Anterior cingulate cortex (tissue), 58 donors: ENCODE measurements around the gene RMDN3.

Experiments
- DNase-seq, 58 donors: peaks; one replicate each; lab custom pipeline; 2025; lab: John Stamatoyannopoulos, UW

Gene RMDN3

DNA sequence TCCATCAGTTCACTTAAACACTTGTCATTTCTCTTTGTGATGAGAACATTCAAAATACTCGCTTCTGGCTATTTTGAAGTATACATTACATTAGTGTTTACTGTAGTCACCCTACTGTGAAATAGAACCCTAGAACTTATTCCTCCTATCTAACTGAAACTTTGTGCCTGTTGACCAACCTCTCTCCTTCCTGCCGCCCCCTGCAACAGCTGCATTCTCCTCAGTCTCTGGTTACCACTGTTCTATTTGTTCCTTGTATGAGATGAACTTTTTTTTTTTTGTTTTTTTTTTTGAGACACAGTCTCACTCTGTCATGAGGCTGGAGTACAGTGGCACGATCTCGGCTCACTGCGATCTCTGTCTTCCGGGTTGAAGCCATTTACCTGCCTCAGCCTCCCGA, 57.1 kb downstream of the RMDN3 start:
- no peak for DNase-seq

DNA sequence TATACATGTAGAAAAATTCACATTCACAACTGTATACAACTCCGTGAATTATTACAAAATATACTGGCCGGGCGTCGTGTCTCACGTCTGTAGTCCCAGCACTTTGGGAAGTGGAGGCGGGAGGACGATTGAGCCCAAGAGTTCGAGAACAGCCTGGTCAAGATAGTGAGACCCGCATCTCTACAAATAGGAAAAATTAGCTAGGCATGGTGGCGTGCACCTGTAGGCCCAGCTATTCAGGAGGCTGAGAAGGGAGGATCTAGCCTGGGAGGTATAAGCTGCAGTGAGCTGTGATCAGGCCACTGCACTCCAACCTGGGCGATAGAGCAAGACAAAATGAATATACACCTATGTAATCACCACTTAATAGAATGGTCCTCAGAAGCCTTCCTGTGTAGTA, 58.8 kb downstream of the RMDN3 start:
- DNase-seq: no peak

DNA sequence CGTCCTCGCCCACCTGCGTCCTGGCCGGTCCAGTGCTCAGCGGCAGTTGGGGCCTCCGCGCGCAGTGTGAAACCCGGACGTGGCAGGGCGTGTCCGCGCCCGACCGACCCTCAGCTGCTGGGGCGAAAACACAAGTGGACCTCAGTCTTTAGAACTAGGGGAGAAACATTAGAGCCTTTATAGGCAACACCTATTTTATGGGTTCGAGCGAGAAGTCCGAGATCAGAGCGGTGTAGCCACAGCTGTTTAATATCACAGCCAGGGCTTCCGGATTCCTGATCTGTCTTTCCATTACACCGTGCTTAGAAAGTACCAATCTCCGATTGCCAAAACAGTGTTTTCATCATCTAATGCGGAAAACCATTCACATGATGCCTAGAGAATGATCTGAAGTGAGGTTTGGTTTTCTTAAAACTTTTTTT, 59.6 kb downstream of the RMDN3 start:
- peak in 1 of 58 donors; percentile 30 for DNase-seq

DNA sequence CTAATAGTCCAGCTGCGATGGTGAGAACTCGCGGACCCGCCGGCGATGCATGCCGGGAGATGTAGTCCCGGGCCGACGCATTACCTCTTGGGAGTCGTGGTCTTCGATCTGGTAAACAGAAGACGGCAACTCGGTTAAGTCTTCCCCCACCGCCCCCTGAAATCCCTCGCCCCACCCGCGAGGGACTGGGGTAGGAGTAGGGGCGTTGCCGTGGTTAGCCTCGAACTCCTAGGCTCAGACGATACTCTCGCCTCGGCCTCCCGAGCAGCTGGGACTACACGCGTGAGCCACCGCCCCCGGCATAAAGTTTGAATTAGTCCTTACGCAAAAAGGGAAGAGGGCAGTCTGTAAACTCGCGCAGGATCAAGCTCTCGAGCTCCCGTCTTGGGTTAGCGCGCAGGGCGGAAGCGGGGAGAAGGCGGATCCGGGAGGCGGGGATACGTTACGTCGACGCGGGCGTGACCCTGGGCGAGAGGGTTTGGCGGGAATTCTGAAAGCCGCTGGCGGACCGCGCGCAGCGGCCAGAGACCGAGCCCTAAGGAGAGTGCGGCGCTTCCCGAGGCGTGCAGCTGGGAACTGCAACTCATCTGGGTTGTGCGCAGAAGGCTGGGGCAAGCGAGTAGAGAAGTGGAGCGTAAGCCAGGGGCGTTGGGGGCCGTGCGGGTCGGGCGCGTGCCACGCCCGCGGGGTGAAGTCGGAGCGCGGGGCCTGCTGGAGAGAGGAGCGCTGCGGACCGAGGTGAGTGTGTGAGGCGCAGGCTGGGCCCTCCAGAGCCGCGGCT, 60.2 kb downstream of the RMDN3 start, which contains the start of gene RAD51:
Gene RAD51 (plus strand): TSS at position 487 of the 781 bp plus-strand sequence. CDS start 3,585 bp downstream, outside the sequence.
- peak; percentile 48 to 92 (median 82) for DNase-seq

DNA sequence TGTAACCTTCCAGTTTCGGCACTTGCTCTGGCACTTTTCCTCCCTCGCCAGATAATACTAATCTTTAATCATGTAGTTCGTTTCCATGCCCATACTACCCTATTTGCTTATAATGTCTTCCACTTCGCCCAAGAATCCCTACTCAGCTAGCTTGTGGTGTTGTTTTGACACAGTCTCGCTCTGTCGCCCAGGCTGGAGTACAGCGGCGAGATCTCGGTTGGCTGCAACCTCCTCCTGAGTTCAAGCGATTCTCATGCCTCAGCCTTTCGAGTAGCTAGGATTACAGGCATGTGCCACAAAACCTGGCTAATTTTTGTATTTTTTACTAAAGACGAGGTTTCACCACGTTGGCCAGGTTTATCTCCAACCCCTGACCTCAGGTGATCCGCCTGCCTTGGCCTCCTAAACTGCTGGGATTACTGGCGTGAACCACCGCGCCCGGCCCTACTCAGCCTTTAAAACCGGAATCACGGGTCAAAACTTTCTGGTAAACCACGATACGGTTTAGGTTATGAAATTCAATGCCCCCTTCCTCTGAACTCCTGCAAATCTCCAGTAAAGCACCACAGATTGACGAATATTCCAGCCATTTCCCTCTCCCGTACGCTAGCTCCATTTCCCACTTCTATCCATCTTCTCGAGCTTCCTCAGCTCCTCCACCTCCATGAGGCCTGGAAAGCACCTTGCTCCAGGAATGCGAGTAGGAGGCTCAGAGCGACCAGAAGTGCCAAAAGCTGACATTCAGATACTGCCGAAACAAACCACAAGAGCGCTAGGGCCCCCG, 61.0 kb downstream of the RMDN3 start:
- no peak for DNase-seq

DNA sequence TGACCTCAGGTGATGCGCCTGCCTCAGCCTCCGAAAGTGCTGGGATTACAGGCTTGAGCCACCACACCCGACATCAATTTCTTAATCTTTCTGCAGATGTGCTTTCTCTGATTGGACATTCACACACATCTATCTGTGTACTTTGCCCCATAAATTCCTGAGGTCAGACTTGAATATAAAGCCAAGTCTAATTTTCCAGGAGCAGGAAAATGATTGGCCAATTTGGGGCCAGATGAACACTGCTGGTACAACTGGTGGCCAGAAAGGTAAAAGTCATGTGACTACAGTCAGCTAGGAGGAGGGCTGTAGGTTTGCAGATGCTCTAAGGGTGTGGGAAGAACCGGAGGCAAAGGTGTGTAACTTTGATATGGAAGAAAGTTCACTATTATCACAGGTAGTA, 63.3 kb downstream of the RMDN3 start:
- no peak for DNase-seq

DNA sequence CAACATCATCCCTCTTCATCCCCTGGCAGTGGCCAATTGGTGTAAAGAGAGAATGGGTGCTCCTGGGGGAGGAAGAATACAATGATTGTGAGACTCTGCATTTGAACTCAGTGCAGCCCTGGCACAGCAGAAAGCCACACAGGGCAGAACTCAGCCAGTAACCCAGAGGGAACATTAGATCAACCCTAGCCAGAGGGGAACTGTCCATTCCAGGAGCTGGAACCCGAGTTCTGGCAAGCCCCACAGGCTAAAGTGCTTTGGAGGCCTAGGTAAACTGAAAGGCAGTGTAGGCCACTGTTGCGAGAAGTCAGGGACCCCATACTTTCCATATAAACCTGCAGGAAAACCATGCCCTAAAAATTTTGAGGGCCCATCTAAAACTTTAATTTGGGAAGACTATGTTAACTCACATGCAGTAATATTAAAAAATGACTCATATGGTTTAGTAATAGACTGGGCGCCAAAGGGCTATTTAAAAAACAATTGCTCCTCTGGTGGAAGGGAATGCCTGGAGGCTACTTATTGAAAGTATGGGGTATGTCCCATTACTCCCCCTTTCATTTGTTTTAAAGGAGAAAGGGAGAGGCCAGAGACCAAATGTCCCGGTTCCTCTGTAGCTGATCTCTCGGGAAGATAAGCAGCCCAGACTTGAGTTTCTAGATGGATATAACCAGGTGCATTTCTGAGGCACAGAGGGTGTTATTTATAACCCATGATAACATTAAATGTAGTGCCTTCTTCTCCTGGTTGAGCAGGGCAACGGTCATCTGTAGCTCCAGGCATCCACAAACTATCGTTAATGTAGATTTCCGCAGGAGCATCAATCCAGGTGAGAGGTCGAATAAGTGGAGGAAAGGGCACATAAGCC, 65.9 kb downstream of the RMDN3 start:
- no peak for DNase-seq
